Fibroblast of lung (primary cell): ENCODE results near the gene VSIG4.
"Not testable (repeated sequence)": the region's sequence is repeated elsewhere in the genome, so short reads cannot be mapped to it uniquely, and the experiment has no call there.

Experiments used
- EZH2 ChIP-seq: IDR thresholded peaks from 2 replicates; pipeline ENCODE4 v1.5.1; 2012; ENCODE audit warnings: low read length, control low read depth, mild to moderate bottlenecking; ENCODE audit errors: missing control alignments
- TF ChIP-seq, protein P1 (sequence below), 2 donors: IDR thresholded peaks in 1 of 2; conservative IDR thresholded peaks in 1 of 2; 1 replicate in 1 of 2; 2 replicates in 1 of 2; pipeline ENCODE4 v1.5.1; 2011 to 2012; ENCODE audit warnings: low read length in 2 of 2, control low read depth in 1 of 2, inconsistent platforms in 1 of 2, low read depth in 1 of 2, mild to moderate bottlenecking in 1 of 2

DNA sequence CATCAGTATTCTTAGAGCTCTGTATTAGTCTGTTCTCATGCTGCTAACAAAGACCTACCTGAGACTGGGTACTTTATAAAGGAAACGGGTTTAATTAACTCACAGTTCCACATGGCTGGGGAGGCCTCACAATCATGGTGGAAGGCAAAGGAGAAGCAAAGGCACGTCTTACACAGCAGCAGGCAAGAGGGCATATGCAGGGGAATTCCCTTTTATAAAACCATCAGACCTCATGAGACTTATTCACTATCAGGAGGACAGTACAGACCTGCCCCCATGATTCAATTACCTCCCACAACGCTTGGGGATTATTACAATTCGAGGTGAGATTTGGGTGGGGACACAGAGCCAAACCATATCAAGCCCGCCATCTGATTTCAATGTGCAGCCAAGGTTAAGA lies 17.1 kb upstream of the VSIG4 start:
- TF ChIP-seq, protein P1, sequence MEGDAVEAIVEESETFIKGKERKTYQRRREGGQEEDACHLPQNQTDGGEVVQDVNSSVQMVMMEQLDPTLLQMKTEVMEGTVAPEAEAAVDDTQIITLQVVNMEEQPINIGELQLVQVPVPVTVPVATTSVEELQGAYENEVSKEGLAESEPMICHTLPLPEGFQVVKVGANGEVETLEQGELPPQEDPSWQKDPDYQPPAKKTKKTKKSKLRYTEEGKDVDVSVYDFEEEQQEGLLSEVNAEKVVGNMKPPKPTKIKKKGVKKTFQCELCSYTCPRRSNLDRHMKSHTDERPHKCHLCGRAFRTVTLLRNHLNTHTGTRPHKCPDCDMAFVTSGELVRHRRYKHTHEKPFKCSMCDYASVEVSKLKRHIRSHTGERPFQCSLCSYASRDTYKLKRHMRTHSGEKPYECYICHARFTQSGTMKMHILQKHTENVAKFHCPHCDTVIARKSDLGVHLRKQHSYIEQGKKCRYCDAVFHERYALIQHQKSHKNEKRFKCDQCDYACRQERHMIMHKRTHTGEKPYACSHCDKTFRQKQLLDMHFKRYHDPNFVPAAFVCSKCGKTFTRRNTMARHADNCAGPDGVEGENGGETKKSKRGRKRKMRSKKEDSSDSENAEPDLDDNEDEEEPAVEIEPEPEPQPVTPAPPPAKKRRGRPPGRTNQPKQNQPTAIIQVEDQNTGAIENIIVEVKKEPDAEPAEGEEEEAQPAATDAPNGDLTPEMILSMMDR (conservative IDR thresholded peaks at IDR 0.05 in 1 of 2, IDR thresholded peaks at IDR 0.05 in 1 of 2; ENCODE audit: low read depth in 1 of 2, low read length in 2 of 2), result not testable (repeated sequence)
- TF ChIP-seq EZH2, result not testable (repeated sequence)
